WTC11 (cell line): ENCODE measurements around the gene MACROD2.

Source experiments
- TF ChIP-seq, protein P1 (sequence below): fragments of 200-600 bp; IDR thresholded peaks from 2 replicates; pipeline ENCODE4 v1.8.0; 2022; ENCODE audit warnings: antibody characterized with exemption
- TF ChIP-seq, protein P2 (sequence below): sonication (generic); formaldehyde crosslinking; IDR thresholded peaks from 2 replicates; pipeline ENCODE4 v1.8.1; 2023; ENCODE audit warnings: mild to moderate bottlenecking, moderate library complexity, missing genetic modification reagents

DNA sequence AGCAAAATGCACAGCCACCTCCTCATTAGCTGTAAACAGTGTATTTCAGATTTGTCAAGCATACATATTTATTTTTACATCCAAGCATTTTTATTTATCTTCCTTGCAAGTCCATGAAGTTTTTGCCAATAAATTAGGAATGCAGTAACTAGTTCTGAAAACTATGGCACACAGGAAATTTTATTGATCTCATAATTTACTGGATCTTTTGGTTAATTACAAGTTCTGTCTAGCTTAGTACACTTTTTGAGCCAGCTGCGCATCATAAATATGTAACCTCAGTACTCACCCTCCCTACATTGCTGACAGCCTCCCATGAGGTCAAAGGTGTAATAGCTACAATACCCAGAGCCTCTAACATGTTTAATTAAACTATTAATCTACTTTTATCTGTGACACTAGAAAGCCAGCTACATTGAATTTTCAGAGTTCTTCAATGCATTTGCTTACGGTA, 1679.8 kb downstream of the MACROD2 start:
- TF ChIP-seq, protein P1, sequence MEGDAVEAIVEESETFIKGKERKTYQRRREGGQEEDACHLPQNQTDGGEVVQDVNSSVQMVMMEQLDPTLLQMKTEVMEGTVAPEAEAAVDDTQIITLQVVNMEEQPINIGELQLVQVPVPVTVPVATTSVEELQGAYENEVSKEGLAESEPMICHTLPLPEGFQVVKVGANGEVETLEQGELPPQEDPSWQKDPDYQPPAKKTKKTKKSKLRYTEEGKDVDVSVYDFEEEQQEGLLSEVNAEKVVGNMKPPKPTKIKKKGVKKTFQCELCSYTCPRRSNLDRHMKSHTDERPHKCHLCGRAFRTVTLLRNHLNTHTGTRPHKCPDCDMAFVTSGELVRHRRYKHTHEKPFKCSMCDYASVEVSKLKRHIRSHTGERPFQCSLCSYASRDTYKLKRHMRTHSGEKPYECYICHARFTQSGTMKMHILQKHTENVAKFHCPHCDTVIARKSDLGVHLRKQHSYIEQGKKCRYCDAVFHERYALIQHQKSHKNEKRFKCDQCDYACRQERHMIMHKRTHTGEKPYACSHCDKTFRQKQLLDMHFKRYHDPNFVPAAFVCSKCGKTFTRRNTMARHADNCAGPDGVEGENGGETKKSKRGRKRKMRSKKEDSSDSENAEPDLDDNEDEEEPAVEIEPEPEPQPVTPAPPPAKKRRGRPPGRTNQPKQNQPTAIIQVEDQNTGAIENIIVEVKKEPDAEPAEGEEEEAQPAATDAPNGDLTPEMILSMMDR: no peak
- TF ChIP-seq, protein P2, sequence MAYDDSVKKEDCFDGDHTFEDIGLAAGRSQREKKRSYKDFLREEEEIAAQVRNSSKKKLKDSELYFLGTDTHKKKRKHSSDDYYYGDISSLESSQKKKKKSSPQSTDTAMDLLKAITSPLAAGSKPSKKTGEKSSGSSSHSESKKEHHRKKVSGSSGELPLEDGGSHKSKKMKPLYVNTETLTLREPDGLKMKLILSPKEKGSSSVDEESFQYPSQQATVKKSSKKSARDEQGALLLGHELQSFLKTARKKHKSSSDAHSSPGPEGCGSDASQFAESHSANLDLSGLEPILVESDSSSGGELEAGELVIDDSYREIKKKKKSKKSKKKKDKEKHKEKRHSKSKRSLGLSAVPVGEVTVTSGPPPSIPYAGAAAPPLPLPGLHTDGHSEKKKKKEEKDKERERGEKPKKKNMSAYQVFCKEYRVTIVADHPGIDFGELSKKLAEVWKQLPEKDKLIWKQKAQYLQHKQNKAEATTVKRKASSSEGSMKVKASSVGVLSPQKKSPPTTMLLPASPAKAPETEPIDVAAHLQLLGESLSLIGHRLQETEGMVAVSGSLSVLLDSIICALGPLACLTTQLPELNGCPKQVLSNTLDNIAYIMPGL (CRISPR knock-in tag): no peak
